T-helper 2 cell (primary cell): ENCODE results near the gene KHK.

Experiments
- DNase-seq, 5 experiments: peaks; one replicate each; pipeline versions ENCODE4 v3.0.0 to v3.0.0-alpha.2; 2012 to 2022

KHK gene

GRCh38 chr2:27128668-27129571 is 42.3 kb downstream of the KHK start:
- no peak for DNase-seq

DNA sequence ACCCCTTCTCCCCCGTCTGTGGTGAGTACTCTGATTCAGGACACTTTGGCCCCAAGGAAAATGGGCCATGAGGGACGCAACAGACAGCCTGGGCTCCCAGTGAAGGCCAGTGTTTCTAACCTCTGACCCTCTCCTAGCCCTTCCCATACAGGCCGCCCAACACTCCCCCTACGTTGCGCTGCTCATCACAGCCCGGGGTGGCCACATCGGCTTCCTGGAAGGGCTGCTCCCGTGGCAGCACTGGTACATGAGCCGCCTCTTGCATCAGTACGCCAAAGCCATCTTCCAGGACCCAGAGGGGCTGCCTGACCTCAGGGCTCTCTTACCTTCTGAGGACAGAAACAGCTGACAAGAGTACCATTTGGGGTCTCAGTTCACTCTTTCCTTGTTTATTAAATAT is 43.8 kb downstream of the KHK start:
- DNase-seq: no peak

DNA sequence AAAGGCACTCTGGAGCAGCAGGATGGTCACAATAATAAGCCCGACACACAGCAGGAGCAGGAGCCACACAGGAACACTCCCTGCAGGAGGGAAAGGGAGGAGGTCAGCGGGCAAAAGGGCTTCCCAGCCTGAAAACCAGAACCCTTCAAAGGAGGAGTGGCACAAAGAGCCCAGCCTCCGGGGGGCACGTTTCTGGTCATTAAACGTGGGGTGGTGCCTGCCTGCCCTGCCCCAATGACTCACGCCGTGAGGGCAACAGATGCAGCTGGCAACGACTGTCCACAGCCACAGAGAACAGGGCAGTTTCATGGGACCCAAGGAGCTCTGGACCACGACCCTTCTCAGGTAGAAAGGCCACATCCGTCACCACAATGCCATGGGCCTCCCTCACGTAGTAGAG is 44.9 kb downstream of the KHK start:
- DNase-seq: no peak

GRCh38 chr2:27133195-27133875 is 46.8 kb downstream of the KHK start:
- peak in 1 of 5 experiments; percentile 60 for DNase-seq

GRCh38 chr2:27133905-27134780 is 47.6 kb downstream of the KHK start, which contains the start of gene PREB:
PREB (minus strand) TSS chr2:27134636; CDS start chr2:27134421, 215 bp downstream.
- DNase-seq: peak; percentile 95 to 98 (median 98)

DNA sequence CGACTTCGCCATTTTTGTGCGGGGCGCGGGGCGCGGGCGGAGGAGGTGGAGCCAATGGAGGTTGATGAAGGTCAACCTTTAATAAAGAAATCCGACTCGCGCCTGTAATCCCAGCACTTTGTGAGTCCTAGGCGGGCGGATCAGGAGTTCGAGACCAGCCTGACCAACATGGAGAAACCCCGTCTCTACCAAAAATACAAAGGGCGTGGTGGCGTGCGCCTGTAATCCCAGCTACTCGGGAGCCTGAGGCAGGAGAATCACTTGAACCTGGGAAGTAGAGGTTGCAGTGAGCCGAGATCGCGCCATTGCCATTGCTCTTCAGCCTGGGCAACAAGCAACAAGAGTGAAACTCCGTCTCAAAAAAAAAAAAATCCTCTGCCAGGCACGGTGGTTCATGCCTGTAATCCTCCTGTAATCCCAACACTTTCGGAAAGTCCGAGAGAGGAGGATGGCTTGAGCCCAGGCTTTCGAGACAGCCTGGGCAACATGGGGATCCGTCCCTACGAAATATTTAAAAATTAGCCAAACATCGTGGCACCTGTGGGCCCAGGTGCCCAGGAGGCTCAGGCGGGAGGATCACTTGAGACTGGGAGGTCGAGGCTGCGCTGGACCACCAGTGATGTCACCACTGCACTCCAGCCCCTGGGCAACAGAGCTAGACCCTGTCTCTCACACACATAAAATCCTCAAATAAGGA is 48.4 kb downstream of the KHK start:
- no peak for DNase-seq

GRCh38 chr2:27135478-27135955 is 48.9 kb downstream of the KHK start:
- no peak for DNase-seq

GRCh38 chr2:27136751-27137150 is 50.2 kb downstream of the KHK start:
- no peak for DNase-seq

- DNase-seq: no peak
Observed at GRCh38 chr2:27137322-27137935, 50.9 kb downstream of the KHK start.

DNA sequence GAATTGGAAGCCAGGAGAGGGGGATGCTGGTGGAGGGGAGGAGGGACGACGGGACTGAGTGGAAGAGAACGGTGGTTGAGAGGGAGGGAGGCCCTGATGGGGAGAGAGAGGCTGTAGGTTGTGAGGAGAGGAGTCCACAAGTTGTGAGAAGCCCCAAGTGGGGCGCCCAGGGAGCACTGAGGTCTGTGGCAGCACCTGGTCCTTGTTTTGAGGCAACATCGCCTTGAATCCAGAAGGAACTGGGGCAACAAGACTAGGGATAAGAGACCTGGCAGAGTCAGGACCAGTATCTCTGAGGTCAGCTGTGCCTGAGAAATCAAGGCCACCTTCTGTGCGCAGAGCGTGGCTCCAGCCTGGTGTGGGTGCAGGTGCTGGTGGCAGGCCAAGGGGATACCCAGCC is 51.5 kb downstream of the KHK start:
- DNase-seq: no peak

GRCh38 chr2:27139310-27139709 is 52.7 kb downstream of the KHK start, which contains the start of gene PRR30:
PRR30 (minus strand) TSS chr2:27139410; CDS start chr2:27138329, 1,081 bp downstream.
- DNase-seq: no peak

DNA sequence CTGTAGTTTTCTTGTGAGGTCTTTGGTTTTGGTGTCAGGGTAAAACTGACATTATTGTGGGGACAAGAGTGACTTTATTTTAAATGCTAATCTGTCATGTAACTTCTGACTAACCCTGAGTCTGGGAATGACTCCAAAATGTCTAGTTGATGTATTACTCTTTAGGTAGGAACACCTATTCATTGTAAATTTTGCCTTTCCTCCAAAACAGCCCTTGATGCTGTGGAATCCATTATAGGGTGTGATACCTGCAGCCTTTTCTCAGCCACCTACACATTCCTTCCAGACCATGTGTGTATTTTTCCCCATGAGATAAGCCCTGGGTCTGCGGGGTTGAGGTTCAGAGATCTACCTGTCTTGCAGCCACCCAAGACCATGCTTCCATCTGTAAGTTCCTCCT is 56.7 kb downstream of the KHK start:
- no peak for DNase-seq

DNA sequence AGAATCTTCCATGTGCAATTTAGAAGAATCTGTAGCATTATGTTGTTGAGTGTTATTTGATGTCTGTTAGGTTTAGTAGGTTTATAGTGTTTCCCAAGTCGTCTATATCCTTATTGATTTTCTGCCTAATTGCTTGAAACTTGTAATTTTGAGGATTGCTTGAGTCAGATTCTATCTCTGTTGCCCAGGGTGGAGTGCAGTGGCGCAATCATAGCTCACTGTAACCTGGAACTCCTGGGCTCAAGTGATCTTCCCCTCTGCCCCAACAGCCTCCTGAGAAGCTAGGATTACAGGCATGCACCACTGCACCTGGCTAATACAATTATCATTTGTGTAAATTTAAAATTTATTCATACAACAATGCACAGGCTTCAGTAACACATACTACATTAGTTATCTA is 59.1 kb downstream of the KHK start:
- DNase-seq: no peak

GRCh38 chr2:27147935-27148334 is 61.4 kb downstream of the KHK start:
- DNase-seq: no peak

DNA sequence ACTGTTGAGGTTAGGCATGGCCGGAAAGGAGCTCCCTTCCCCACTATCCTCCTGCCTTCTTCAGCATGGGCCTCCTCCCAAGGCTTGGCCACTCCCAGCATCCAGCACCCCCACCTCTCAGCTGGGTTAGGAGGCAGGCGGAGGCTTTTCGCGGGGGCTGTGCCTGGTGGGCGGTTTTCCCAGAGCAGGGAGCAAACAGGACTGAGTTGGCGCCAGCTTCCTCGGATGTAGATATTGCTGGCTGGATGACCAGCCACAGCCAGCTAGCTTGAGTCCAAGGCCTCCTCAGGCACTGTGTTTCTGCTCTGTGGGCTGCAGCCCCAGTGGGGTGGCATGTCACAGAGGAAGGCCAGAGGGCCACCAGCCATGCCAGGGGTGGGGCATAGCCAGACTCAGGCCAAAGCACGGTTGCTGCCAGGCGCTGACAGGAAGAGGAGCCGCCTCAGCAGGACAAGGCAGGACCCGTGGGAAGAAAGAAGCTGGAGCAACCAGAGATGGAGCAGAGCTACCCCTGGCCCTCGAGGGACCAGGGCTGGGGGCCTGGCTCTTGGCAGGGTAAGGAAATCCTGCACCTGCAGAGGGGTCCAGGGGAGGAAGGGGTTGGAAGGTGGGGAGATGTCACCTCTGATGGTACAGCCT is 62.3 kb downstream of the KHK start, which contains the start of gene TCF23:
TSS of gene TCF23 (plus strand) at position 204 of the 639 bp plus-strand sequence. CDS start at position 334, 130 bp downstream.
- DNase-seq: no peak

DNA sequence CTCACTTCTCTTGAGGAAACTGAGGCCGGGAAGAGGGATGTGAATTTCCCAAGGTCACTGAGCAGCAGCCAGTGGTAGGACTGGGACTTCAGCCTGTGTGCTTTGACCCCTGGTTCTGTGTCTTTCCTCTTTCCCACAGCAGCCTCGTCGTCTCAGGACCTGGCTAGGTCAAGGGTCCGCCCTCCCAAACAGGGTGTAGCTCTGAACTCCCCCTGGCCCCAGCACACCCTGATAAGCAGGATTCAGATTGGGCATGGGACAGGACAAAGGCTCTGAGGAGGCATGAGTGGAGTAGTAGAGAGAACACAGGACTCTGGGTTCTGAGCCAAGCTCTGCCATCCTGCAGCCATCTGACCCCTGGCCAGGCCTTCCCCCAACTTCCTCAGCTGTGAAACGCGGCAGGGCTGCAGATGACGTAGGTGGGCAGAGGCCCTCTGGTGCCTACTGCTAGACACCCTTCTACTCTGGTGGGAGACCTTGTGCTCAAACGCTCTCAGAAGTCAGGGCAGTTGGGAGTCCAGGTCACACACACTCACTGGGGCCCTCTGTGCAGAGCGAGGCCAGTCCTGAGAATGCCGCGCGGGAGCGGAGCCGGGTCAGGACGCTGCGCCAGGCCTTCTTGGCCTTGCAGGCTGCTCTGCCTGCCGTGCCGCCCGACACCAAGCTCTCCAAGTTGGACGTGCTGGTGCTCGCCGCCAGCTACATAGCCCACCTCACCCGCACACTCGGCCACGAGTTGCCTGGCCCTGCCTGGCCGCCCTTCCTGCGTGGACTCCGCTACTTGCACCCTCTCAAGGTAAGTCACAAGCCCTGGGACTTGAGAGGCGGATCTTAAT is 63.2 kb downstream of the KHK start:
- DNase-seq: no peak
